Smooth muscle cell (in vitro differentiated cells): ENCODE measurements around the gene PTPRS. TPM values are rescaled to one million over a fixed set of nuclear protein-coding genes. Genes with fewer than 3 reads are reported as not detected.

Experiments used
- DNase-seq: peaks from one replicate; lab custom pipeline; 2025; ENCODE audit not compliant: unreplicated experiment; lab: John Stamatoyannopoulos, UW
- H2AFZ ChIP-seq: fragments of 200-600 bp; sonication (generic); 2 replicates; pipeline ENCODE4 v1.6.0; 2016; ENCODE audit warnings: antibody characterized with exemption, low read depth, mild to moderate bottlenecking
- H3F3A ChIP-seq: fragments of 200-600 bp; sonication (generic); 2 replicates; pipeline ENCODE4 v1.6.0; 2017; ENCODE audit warnings: antibody characterized with exemption, low read depth
- H3K27ac ChIP-seq: fragments of 200-600 bp; sonication (generic); 2 replicates; pipeline ENCODE4 v1.5.1; 2016; ENCODE audit warnings: low read depth, mild to moderate bottlenecking
- H3K27me3 ChIP-seq: fragments of 200-600 bp; sonication (generic); 2 replicates; pipeline ENCODE4 v1.6.1; 2016; ENCODE audit warnings: low read depth, mild to moderate bottlenecking
- H3K36me3 ChIP-seq: fragments of 200-600 bp; sonication (generic); 2 replicates; pipeline ENCODE4 v1.5.1; 2016; ENCODE audit warnings: low read depth
- H3K4me1 ChIP-seq: fragments of 200-600 bp; sonication (generic); 2 replicates; pipeline ENCODE4 v1.5.1; 2016; ENCODE audit warnings: low read depth
- H3K4me2 ChIP-seq: fragments of 200-600 bp; sonication (generic); 2 replicates; pipeline ENCODE4 v1.6.0; 2016; ENCODE audit warnings: mild to moderate bottlenecking
- H3K4me3 ChIP-seq: fragments of 200-600 bp; sonication (generic); 2 replicates; pipeline ENCODE4 v1.5.1; 2016; ENCODE audit warnings: mild to moderate bottlenecking
- H3K79me2 ChIP-seq: fragments of 200-600 bp; sonication (generic); 2 replicates; pipeline ENCODE4 v1.6.0; 2016; ENCODE audit warnings: low read depth, mild to moderate bottlenecking
- H3K9ac ChIP-seq: fragments of 200-600 bp; sonication (generic); 2 replicates; pipeline ENCODE4 v1.6.0; 2016; ENCODE audit warnings: low read depth
- H3K9me3 ChIP-seq: fragments of 200-600 bp; sonication (generic); replicated peaks from 2 replicates; pipeline ENCODE4 v1.5.1; 2016; ENCODE audit warnings: low read depth
- H4K20me1 ChIP-seq: fragments of 200-600 bp; sonication (generic); 2 replicates; pipeline ENCODE4 v1.6.0; 2016; ENCODE audit warnings: low read depth
- CTCF ChIP-seq: fragments of 200-600 bp; sonication (generic); IDR thresholded peaks from 2 replicates; pipeline ENCODE4 v1.5.1; 2017; ENCODE audit warnings: borderline replicate concordance, mild to moderate bottlenecking, antibody characterized with exemption; ENCODE audit not compliant: insufficient read depth, poor library complexity, severe bottlenecking
- WGBS: methylation state at CpG from one replicate; pipeline ENCODE4 v1.1.7; 2016; ENCODE audit warnings: low lambda C conversion rate; 5-methylcytosine and 5-hydroxymethylcytosine counted together
- polyA plus RNA-seq: library from polyadenylated mRNA; unstranded; fragments of >200 nt; fragmentation: Nextera tagmentation; extraction: Ambion mirVana; gene quantifications from 2 replicates; pipeline ENCODE4 v1.2.1, GENCODE V29; 2016
- total RNA-seq: library from RNA; depleted of rRNA; stranded (reverse); fragments of >200 nt; gene quantifications from 2 replicates; pipeline ENCODE4 v1.2.3, GENCODE V29; 2014

PTPRS gene
- total and polyA plus RNA-seq, 2 experiments from 2014 or later: 30.2 to 71.6 TPM

DNA sequence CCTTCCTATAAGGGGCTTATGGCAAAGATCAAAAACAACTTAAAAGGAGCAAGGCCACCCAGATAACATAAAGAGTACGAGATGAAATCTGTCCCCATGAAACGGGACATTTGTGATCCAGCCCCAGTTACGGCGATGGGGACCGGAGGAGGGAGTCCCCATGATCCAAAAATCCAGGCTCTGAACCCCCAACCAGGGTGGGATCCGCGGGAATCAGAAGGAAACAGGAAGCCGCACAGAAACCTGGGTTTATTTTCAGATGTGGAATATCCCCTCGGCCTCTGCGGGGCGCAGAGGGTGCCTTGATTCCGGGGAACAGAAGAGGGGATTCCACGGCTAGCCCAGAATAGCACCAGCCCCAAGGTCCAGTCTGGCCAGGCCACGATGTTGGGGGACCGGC, 5.0 kb downstream of the PTPRS start:
- Histone ChIP-seq H4K20me1 (peaks cover 66% of the 10 kb centered on the region), H3K9ac (no peak overlapping the region), H3K4me3 (no peak overlapping the region), H3K79me2 (no peaks in the 10 kb centered on the region), H2AFZ (no peak overlapping the region), H3K4me2 (no peak overlapping the region), H3F3A (no peaks in the 10 kb centered on the region), H3K27ac (no peak overlapping the region), H3K27me3 (peaks cover 31% of the 10 kb centered on the region), H3K36me3 (no peaks in the 10 kb centered on the region), H3K4me1 (peaks cover 8% of the 10 kb centered on the region), H3K9me3 (no peaks in the 10 kb centered on the region)
- 94% methylated on average over 15 of the region's 15 CpGs for WGBS
- TF ChIP-seq CTCF: no peak
- DNase-seq: no peak

GRCh38 chr19:5334824-5335500, 5.7 kb downstream of the PTPRS start:
- no peak for TF ChIP-seq CTCF
- no peak overlapping the region for H3K9ac ChIP-seq
- no peak overlapping the region for H3K4me3 ChIP-seq
- no peaks in the 10 kb centered on the region for H3K36me3 ChIP-seq
- H4K20me1 ChIP-seq: peaks cover 72% of the 10 kb centered on the region
- H3K27me3 ChIP-seq: peaks cover 31% of the 10 kb centered on the region
- no peak overlapping the region for H2AFZ ChIP-seq
- no peak for DNase-seq
- no peaks in the 10 kb centered on the region for H3K9me3 ChIP-seq
- peaks cover 8% of the 10 kb centered on the region for H3K4me1 ChIP-seq
- no peak overlapping the region for H3K27ac ChIP-seq
- H3K4me2 ChIP-seq: no peak overlapping the region
- no peaks in the 10 kb centered on the region for H3K79me2 ChIP-seq
- no peaks in the 10 kb centered on the region for H3F3A ChIP-seq
- 96% methylated on average over 32 of the region's 32 CpGs for WGBS

- DNase-seq: no peak
- peaks cover 8% of the 10 kb centered on the region for H3K4me1 ChIP-seq
- H4K20me1 ChIP-seq: peaks cover 72% of the 10 kb centered on the region
These were observed 6.3 kb downstream of the PTPRS start for GRCh38 chr19:5334366-5334739.

More at GRCh38 chr19:5334366-5334739, 6.3 kb downstream of the PTPRS start:
- Histone ChIP-seq H3F3A (no peaks in the 10 kb centered on the region), H3K27me3 (peaks cover 27% of the 10 kb centered on the region), H3K9ac (no peak overlapping the region), H3K4me2 (no peak overlapping the region), H3K4me3 (no peak overlapping the region), H3K9me3 (no peaks in the 10 kb centered on the region), H2AFZ (no peak overlapping the region), H3K27ac (no peak overlapping the region), H3K79me2 (no peaks in the 10 kb centered on the region), H3K36me3 (no peaks in the 10 kb centered on the region)
- TF ChIP-seq CTCF: no peak
- WGBS: 98% methylated on average over 10 of the region's 10 CpGs
